ENCODE results near the gene RABGAP1L. TPM values are rescaled to one million over a fixed set of nuclear protein-coding genes. Genes with fewer than 3 reads are reported as not detected.
"Not testable (repeated sequence)": the region's sequence is repeated elsewhere in the genome, so short reads cannot be mapped to it uniquely, and the experiment has no call there.

RABGAP1L gene
- total RNA-seq, 3 donors from 2014 or later, result 46.1 to 74.7 (median 59.2) TPM

DNA sequence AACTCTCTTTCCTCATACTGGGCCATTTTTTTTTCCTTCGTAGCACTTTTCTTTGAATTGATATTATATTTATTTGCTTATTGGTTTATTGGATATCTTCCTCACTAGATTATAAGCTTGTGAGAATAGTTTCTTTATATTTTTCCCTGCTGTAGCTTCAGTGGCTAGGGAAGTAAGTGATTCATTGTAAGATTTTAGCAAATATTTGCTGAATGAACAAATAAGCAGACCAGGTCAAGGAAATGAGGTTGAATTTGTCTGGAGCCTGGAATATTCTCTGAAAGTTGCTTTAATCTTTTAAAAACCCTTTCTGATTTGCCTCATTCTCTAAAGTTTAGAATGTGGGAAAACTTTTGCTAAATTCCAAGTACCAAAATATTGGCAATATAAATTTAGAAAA is 80.2 kb downstream of the RABGAP1L start:
- Histone ChIP-seq H3K9me3 (no peaks in the 10 kb centered on the region), H3K4me1 (ENCODE audit: low read depth) (no peaks in the 10 kb centered on the region), H3K36me3 (ENCODE audit: low read depth) (peaks cover 3% of the 10 kb centered on the region), H3K4me3 (no peak overlapping the region)
- DNase-seq (no peak), ATAC-seq (no peak)
- TF ChIP-seq, protein P1, sequence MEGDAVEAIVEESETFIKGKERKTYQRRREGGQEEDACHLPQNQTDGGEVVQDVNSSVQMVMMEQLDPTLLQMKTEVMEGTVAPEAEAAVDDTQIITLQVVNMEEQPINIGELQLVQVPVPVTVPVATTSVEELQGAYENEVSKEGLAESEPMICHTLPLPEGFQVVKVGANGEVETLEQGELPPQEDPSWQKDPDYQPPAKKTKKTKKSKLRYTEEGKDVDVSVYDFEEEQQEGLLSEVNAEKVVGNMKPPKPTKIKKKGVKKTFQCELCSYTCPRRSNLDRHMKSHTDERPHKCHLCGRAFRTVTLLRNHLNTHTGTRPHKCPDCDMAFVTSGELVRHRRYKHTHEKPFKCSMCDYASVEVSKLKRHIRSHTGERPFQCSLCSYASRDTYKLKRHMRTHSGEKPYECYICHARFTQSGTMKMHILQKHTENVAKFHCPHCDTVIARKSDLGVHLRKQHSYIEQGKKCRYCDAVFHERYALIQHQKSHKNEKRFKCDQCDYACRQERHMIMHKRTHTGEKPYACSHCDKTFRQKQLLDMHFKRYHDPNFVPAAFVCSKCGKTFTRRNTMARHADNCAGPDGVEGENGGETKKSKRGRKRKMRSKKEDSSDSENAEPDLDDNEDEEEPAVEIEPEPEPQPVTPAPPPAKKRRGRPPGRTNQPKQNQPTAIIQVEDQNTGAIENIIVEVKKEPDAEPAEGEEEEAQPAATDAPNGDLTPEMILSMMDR (IDR thresholded peaks at IDR 0.05), result no peak
- intact Hi-C loops (cut with DNase I, micrococcal nuclease), result no loop called here

DNA sequence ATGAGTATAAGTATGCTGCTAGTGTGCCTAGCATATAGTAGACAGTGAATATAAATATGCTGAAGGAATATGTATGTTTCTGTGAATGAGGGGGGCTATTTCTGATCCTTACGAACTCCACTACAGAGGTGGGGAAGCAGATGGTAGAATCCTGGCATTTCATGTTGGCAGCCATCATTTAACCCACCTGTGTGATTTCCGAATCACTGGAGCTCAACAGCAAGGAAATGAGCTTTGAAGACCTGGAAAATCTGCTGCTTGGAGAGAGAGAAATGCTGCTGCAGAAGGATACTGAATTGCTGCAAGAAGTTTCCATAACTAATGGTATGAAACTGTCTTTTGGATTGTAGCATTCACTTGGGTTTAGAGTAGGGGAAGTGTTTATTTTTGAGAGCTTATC is 83.5 kb downstream of the RABGAP1L start:
- H3K9me3 ChIP-seq, result no peaks in the 10 kb centered on the region

DNA sequence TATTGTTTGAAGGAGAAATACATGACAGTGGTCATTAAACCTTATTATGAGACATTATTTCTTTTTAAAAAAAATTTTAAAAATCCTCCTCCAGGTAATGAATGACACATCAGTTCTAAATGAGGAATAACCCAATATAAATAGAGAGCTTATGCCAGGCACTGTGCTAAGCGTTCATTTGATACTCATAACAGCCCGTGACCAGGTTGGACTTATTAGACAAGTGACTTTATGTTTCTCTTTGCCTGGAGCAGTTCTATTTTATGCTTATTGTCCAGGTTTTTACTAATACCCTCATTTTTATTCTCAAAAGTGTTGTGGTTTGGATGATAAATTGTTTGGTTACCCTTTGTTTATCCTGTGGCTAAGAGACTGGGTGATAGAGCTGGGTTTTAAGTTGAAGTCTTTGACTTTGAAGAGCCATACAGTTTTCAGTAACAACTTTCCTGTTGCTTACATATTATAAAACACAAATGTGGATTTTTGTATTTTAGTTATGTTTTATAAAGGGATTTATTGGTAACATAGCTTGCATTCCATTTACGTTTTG is 84.2 kb downstream of the RABGAP1L start:
- DNase-seq, result no peak
- Histone ChIP-seq H3K4me1 (ENCODE audit: low read depth) (no peaks in the 10 kb centered on the region), H3K4me3 (no peak overlapping the region), H3K9me3 (no peaks in the 10 kb centered on the region), H3K36me3 (ENCODE audit: low read depth) (peaks cover 3% of the 10 kb centered on the region)
- no peak for ATAC-seq
- intact Hi-C loops (cut with DNase I, micrococcal nuclease), result no loop called here
- TF ChIP-seq, protein P1 (IDR thresholded peaks at IDR 0.05), result no peak

More for the DNA sequence above, 83.5 kb downstream of the RABGAP1L start:
- Histone ChIP-seq H3K36me3 (ENCODE audit: low read depth) (peaks cover 3% of the 10 kb centered on the region), H3K4me3 (no peak overlapping the region), H3K4me1 (ENCODE audit: low read depth) (no peaks in the 10 kb centered on the region)
- TF ChIP-seq, protein P1 (IDR thresholded peaks at IDR 0.05), result no peak
- no peak for ATAC-seq
- intact Hi-C loops (cut with DNase I, micrococcal nuclease), result no loop called here
- DNase-seq, result no peak

DNA sequence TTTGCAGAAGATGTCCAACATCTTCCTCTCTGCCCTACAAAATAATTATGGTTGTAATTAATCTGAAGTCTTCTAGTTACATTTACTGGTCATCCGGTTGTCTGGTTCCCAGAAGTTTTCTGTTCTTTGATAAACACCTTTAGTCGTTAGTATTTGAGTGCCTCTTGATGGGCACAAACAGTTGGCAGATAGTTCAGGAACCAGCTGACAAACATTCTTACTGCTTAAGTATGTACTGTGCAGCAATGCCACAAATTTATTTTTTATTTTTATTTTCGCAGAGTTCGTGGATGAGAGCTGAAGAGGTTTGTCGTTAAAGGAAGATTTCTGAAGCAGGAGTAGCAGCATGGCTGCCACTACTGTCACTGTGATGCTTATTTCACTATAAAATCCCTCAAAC is 84.7 kb downstream of the RABGAP1L start:
- intact Hi-C loops (cut with DNase I, micrococcal nuclease), result no loop called here
- Histone ChIP-seq H3K36me3 (ENCODE audit: low read depth) (peaks cover 3% of the 10 kb centered on the region), H3K4me1 (ENCODE audit: low read depth) (no peaks in the 10 kb centered on the region), H3K4me3 (no peak overlapping the region), H3K9me3 (no peaks in the 10 kb centered on the region)
- DNase-seq (no peak), ATAC-seq (no peak)
- TF ChIP-seq, protein P1 (IDR thresholded peaks at IDR 0.05), result no peak

DNA sequence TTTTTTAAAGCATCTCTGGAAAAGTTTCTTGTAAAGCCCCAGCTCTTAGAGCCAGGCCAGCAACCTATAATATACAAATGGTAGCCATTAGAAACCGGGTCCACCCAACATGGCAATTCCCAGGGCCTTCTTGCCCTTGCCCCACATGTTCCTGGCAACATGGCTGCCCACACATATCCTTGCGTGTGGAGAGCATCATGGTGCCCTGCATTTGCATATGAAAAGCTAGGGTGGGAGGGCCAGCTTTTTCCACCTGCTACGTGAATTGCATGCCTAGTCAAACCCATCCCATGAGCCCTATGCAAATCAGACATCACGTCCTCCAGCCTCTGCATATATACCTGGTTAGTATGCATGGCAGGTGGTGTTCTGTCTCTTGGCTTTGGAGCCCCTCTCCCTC is 88.2 kb downstream of the RABGAP1L start:
- Histone ChIP-seq H3K4me1 (ENCODE audit: low read depth) (no peaks in the 10 kb centered on the region), H3K36me3 (ENCODE audit: low read depth) (no peaks in the 10 kb centered on the region), H3K4me3 (no peak overlapping the region), H3K9me3 (no peaks in the 10 kb centered on the region)
- DNase-seq (no peak), ATAC-seq (no peak)
- TF ChIP-seq, protein P1 (IDR thresholded peaks at IDR 0.05), result no peak
- intact Hi-C loops (cut with DNase I, micrococcal nuclease), result no loop called here

DNA sequence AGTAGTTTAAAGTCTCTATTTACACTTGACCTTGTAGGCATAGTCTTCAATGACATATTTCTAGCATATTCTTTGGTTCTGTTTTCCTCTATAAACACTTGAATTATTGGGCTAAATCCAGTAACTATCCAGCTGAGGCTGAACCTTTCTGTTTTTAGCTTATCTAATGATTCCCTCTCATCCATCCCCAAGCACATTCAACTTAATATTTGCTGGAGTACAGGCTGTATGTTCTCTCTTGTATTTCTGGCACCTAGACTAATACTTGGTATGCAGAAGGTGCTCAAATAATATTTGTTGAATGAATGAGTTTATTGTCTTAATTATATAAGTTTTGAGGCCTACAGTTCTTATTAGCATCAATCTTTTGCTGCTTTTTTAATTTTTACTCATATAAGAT is 88.7 kb downstream of the RABGAP1L start:
- Histone ChIP-seq H3K9me3 (no peaks in the 10 kb centered on the region), H3K4me3 (no peak overlapping the region), H3K4me1 (ENCODE audit: low read depth) (no peaks in the 10 kb centered on the region), H3K36me3 (ENCODE audit: low read depth) (no peaks in the 10 kb centered on the region)
- TF ChIP-seq, protein P1 (IDR thresholded peaks at IDR 0.05), result no peak
- ATAC-seq, result no peak
- no peak for DNase-seq
- intact Hi-C loops (cut with DNase I, micrococcal nuclease), result no loop called here

DNA sequence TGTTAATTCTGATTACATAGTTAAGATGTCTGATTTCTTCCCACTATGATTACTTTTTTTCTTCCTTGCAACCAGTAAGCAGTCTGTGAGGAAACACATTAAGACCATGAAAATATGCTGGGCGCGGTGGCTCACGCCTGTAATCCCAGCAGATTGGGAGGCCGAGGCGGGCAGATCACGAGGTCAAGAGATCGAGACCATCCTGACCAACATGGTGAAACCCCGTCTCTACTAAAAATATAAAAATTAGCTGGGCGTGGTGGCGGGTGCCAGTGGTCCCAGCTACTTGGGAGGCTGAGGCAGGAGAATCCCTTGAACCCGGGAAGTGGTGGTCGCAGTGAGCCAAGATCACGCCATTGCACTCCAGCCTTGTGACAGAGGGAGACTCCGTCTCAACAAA is 97.1 kb downstream of the RABGAP1L start:
- H3K9me3 ChIP-seq; ATAC-seq; intact Hi-C loops (cut with DNase I, micrococcal nuclease): not testable (repeated sequence)

More for the DNA sequence above, 97.1 kb downstream of the RABGAP1L start:
- DNase-seq; H3K4me1 ChIP-seq (ENCODE audit: low read depth); H3K36me3 ChIP-seq (ENCODE audit: low read depth); H3K4me3 ChIP-seq: not testable (repeated sequence)

All from mucosa of descending colon (tissue), 3 donors.